ENCODE data around the gene GDPD4. TPM values are rescaled to one million over a fixed set of nuclear protein-coding genes. Genes with fewer than 3 reads are reported as not detected.

GDPD4 gene
- total and polyA plus RNA-seq, 4 experiments from 2014 or later: not detected

DNA sequence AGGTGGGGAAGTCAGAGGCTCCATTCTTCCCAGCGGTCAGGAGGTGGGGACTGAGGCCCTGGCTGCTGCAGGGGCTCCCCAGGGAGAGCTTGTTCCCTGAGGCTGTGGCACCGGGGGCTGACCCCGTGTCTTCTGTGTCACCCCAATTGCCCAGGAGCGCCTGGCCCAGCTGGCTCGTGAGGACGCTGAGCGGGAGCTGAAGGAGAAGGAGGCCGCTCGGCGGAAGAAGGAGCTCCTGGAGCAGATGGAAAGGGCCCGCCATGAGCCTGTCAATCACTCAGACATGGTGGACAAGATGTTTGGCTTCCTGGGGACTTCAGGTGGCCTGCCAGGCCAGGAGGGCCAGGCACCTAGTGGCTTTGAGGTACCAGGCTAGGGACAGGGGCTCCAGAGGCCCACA is 120.3 kb downstream of the GDPD4 start:
- H3K9me3 Mint-ChIP-seq: peaks cover 0 to 2% (median 0%) of the 10 kb centered on the region in 8 donors
- H3K27me3 ChIP-seq (ENCODE audit: insufficient read depth, low read length): no peaks in the 10 kb centered on the region
- CTCF ChIA-PET (ENCODE audit: partially characterized antibody): no interaction called here
- no peaks in the 10 kb centered on the region for H3K9me3 ChIP-seq (ENCODE audit: control insufficient read depth in 1 of 2, low read length in 2 of 2)
- no peak overlapping the region for H3K27ac ChIP-seq (ENCODE audit: low read depth, low read length)
- no peak overlapping the region for H3K27ac Mint-ChIP-seq
- H3K36me3 ChIP-seq (ENCODE audit: insufficient read depth, low read length): no peaks in the 10 kb centered on the region
- POLR2A ChIA-PET (ENCODE audit: partially characterized antibody): no interaction called here
- H3K36me3 Mint-ChIP-seq: no peaks in the 10 kb centered on the region
- no peak for DNase-seq
- no peaks in the 10 kb centered on the region for H3K4me1 Mint-ChIP-seq
- H3K27me3 Mint-ChIP-seq: no peaks in the 10 kb centered on the region
- intact Hi-C loops (cut with micrococcal nuclease): no loop called here
- no peak overlapping the region for H3K4me3 Mint-ChIP-seq
- H3K4me3 ChIP-seq (ENCODE audit: low read length in 2 of 2): no peak overlapping the region
- H3K4me1 ChIP-seq (ENCODE audit: insufficient read depth, low read length): no peaks in the 10 kb centered on the region

DNA sequence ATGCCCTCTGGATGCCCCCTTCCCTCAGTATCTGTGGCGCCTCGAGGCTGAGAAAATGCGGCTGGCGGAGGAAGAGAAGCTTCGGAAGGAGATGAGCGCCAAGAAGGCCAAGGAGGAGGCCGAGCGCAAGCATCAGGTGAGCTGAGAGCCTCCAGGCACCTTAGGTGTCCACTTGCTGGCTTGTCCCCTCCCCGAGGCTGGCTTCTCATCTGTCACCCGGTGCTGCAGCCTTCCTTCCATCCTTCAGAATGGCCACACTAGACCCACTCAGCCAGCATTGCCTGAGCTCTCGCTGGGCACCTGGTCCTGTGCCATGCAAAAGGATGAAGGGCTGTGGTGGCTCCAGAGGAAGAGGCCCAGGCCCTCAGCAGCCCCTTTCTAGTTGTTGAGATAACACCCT is 121.1 kb downstream of the GDPD4 start:
- no peaks in the 10 kb centered on the region for H3K9me3 ChIP-seq (ENCODE audit: control insufficient read depth in 1 of 2, low read length in 2 of 2)
- H3K4me3 ChIP-seq (ENCODE audit: low read length in 2 of 2): no peak overlapping the region
- no peaks in the 10 kb centered on the region for H3K27me3 ChIP-seq (ENCODE audit: insufficient read depth, low read length)
- no peak overlapping the region for H3K27ac ChIP-seq (ENCODE audit: low read depth, low read length)
- Mint-ChIP-seq H3K36me3 (no peaks in the 10 kb centered on the region), H3K27me3 (no peaks in the 10 kb centered on the region), H3K27ac (no peak overlapping the region), H3K4me1 (no peaks in the 10 kb centered on the region), H3K4me3 (no peak overlapping the region), H3K9me3 (peaks cover 0 to 2% (median 0%) of the 10 kb centered on the region in 8 donors)
- H3K36me3 ChIP-seq (ENCODE audit: insufficient read depth, low read length): no peaks in the 10 kb centered on the region
- POLR2A ChIA-PET (ENCODE audit: partially characterized antibody): no interaction called here
- intact Hi-C loops (cut with micrococcal nuclease): no loop called here
- H3K4me1 ChIP-seq (ENCODE audit: insufficient read depth, low read length): no peaks in the 10 kb centered on the region
- CTCF ChIA-PET (ENCODE audit: partially characterized antibody): no interaction called here
- no peak for DNase-seq

DNA sequence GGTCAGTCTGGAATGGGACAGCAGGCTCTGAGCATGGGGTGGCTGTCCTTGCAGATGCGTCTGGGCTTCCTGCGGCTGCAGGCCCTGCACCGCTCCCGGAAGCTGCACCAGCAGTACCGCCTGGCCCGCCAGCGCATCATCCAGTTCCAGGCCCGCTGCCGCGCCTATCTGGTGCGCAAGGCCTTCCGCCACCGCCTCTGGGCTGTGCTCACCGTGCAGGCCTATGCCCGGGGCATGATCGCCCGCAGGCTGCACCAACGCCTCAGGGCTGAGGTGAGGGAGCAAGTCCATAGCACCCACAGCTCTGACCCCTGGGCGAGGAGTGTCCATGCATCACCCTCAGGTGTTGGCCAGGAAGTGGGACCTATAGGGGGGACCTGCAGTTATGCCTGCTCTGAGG is 121.8 kb downstream of the GDPD4 start:
- Mint-ChIP-seq H3K27ac (no peak overlapping the region), H3K9me3 (peaks cover 0 to 2% (median 0%) of the 10 kb centered on the region in 8 donors), H3K4me3 (no peak overlapping the region), H3K4me1 (no peaks in the 10 kb centered on the region), H3K27me3 (no peaks in the 10 kb centered on the region), H3K36me3 (no peaks in the 10 kb centered on the region)
- ChIA-PET CTCF (ENCODE audit: partially characterized antibody) (interaction anchor here (1.4 kb wide), 1 partner anchor 8 kb away, joined by 6 read pairs; no protein-coding TSS in a partner anchor), POLR2A (ENCODE audit: partially characterized antibody) (no interaction called here)
- Histone ChIP-seq H3K27me3 (ENCODE audit: insufficient read depth, low read length) (no peaks in the 10 kb centered on the region), H3K27ac (ENCODE audit: low read depth, low read length) (no peak overlapping the region), H3K4me3 (ENCODE audit: low read length in 2 of 2) (no peak overlapping the region), H3K9me3 (ENCODE audit: control insufficient read depth in 1 of 2, low read length in 2 of 2) (no peaks in the 10 kb centered on the region), H3K4me1 (ENCODE audit: insufficient read depth, low read length) (no peaks in the 10 kb centered on the region), H3K36me3 (ENCODE audit: insufficient read depth, low read length) (no peaks in the 10 kb centered on the region)
- no peak for DNase-seq
- intact Hi-C loops (cut with micrococcal nuclease): no loop called here

DNA sequence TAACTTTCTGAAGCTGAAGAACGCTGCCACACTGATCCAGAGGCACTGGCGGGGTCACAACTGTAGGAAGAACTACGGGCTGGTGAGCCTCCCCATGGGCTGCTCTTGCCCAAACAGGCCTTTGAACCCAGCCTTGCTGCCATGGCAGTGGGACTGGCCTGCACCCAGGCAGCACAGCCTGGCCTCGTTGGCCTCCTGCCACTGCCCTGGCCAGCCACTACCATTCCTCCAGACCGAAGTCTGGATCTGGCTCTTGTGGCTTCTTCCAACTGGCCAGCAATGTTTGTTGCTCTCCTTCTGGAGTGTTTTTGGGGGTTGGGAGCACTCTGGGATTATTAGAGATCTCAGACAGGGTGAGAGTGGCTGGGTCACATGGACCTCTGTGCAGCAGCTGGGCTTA is 122.4 kb downstream of the GDPD4 start:
- no peaks in the 10 kb centered on the region for H3K4me1 ChIP-seq (ENCODE audit: insufficient read depth, low read length)
- no peak for DNase-seq
- Mint-ChIP-seq H3K9me3 (peaks cover 0 to 2% (median 0%) of the 10 kb centered on the region in 8 donors), H3K4me3 (no peak overlapping the region), H3K27ac (no peak overlapping the region), H3K4me1 (no peaks in the 10 kb centered on the region), H3K36me3 (no peaks in the 10 kb centered on the region), H3K27me3 (no peaks in the 10 kb centered on the region)
- H3K27me3 ChIP-seq (ENCODE audit: insufficient read depth, low read length): no peaks in the 10 kb centered on the region
- H3K9me3 ChIP-seq (ENCODE audit: control insufficient read depth in 1 of 2, low read length in 2 of 2): no peaks in the 10 kb centered on the region
- intact Hi-C loops (cut with micrococcal nuclease): no loop called here
- no peak overlapping the region for H3K4me3 ChIP-seq (ENCODE audit: low read length in 2 of 2)
- H3K36me3 ChIP-seq (ENCODE audit: insufficient read depth, low read length): no peaks in the 10 kb centered on the region
- H3K27ac ChIP-seq (ENCODE audit: low read depth, low read length): no peak overlapping the region
- ChIA-PET CTCF (ENCODE audit: partially characterized antibody) (interaction anchor here (1.4 kb wide), 1 partner anchor 9 kb away, joined by 6 read pairs; no protein-coding TSS in a partner anchor), POLR2A (ENCODE audit: partially characterized antibody) (no interaction called here)

DNA sequence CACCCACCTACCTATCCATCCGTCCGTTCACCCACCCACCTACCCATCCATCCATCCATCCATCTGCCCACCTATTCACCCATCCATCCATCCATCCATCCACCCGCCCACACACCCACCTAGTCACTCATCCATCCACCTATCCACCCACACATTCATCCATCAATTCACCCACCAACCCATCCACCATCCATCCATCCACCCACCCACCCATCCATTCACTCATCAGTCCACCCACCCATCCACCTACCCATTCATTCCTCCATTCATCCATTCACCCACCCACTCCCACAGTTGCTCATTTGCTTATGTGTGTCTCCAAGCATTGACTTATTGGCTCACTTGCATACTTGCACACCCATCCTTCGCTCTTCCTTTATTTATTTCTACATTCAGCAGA is 123.3 kb downstream of the GDPD4 start:
- DNase-seq: no peak
- no peaks in the 10 kb centered on the region for H3K36me3 ChIP-seq (ENCODE audit: insufficient read depth, low read length)
- Mint-ChIP-seq H3K4me1 (no peaks in the 10 kb centered on the region), H3K4me3 (no peak overlapping the region), H3K36me3 (no peaks in the 10 kb centered on the region), H3K27me3 (no peaks in the 10 kb centered on the region), H3K27ac (no peak overlapping the region), H3K9me3 (peaks cover 0 to 2% (median 0%) of the 10 kb centered on the region in 8 donors)
- no peaks in the 10 kb centered on the region for H3K9me3 ChIP-seq (ENCODE audit: control insufficient read depth in 1 of 2, low read length in 2 of 2)
- H3K4me1 ChIP-seq (ENCODE audit: insufficient read depth, low read length): no peaks in the 10 kb centered on the region
- no peak overlapping the region for H3K27ac ChIP-seq (ENCODE audit: low read depth, low read length)
- H3K4me3 ChIP-seq (ENCODE audit: low read length in 2 of 2): no peak overlapping the region
- CTCF ChIA-PET (ENCODE audit: partially characterized antibody): interaction anchor here (1.4 kb wide), 1 partner anchor 10 kb away, joined by 6 read pairs; no protein-coding TSS in a partner anchor
- POLR2A ChIA-PET (ENCODE audit: partially characterized antibody): no interaction called here
- intact Hi-C loops (cut with micrococcal nuclease): no loop called here
- H3K27me3 ChIP-seq (ENCODE audit: insufficient read depth, low read length): no peaks in the 10 kb centered on the region

DNA sequence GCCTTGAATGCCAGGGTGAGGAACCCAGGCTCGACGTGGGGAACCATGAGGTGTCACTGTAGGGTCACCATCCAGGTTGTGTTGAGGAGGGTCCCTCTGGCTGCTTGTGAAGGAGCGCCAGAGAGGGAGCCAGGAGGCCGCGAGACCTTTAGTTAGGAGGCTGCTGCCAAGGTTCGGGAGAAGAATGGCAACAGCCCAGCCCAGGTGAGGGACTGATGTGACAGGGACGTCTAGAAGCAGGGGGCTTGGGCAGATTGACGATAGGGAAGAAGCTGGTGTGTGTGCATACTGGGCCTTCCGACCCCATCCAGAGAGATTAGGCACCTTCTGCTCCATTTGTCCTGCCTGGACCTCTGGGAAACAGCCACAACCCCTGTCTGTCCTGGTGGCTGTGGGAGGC is 124.5 kb downstream of the GDPD4 start:
- Histone ChIP-seq H3K36me3 (ENCODE audit: insufficient read depth, low read length) (no peaks in the 10 kb centered on the region), H3K27ac (ENCODE audit: low read depth, low read length) (no peak overlapping the region), H3K4me1 (ENCODE audit: insufficient read depth, low read length) (no peaks in the 10 kb centered on the region), H3K4me3 (ENCODE audit: low read length in 2 of 2) (no peak overlapping the region), H3K9me3 (ENCODE audit: control insufficient read depth in 1 of 2, low read length in 2 of 2) (no peaks in the 10 kb centered on the region), H3K27me3 (ENCODE audit: insufficient read depth, low read length) (no peaks in the 10 kb centered on the region)
- no peak overlapping the region for H3K27ac Mint-ChIP-seq
- no peaks in the 10 kb centered on the region for H3K27me3 Mint-ChIP-seq
- no peak for DNase-seq
- POLR2A ChIA-PET (ENCODE audit: partially characterized antibody): no interaction called here
- H3K9me3 Mint-ChIP-seq: peaks cover 0 to 2% (median 0%) of the 10 kb centered on the region in 8 donors
- H3K4me3 Mint-ChIP-seq: no peak overlapping the region
- H3K4me1 Mint-ChIP-seq: no peaks in the 10 kb centered on the region
- CTCF ChIA-PET (ENCODE audit: partially characterized antibody): interaction anchor here (1.2 kb wide), 1 partner anchor 10 kb away, joined by 4 read pairs; no protein-coding TSS in a partner anchor
- H3K36me3 Mint-ChIP-seq: no peaks in the 10 kb centered on the region
- intact Hi-C loops (cut with micrococcal nuclease): no loop called here

DNA sequence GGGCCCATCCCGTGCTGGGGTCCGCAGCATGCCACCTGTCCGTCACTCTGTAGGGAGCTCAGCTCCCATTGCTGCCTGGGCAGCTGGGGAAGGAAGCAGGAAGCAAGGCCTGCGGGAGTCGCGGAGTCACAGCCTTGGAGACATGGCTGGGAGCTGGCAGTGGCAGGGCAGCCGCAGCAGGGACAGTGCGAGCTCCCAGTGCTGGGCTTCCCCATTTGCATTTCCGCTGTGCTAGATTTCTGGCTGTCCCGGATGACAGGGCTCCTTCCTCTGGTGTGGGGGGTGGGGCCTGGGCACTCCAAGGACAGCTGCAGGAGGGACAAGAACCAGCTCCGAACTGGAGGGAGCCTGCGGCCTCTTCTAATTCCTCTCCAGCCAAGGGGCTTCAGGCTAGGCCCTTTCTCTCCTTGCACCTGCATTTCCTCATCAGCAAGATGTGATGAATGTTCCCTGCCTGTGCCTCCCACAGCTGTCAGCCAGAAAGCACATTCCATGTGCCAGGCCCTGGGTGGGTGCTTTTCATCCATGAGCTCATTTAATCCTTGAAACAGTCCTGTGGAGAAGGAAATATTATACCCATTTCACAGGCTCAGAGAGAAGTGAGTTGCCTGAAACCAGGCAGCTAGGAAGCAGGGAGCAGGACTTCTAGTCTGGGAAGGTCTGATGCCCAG is 125.5 kb downstream of the GDPD4 start:
- Histone ChIP-seq H3K4me3 (ENCODE audit: low read length in 2 of 2) (no peak overlapping the region), H3K4me1 (ENCODE audit: insufficient read depth, low read length) (no peaks in the 10 kb centered on the region), H3K9me3 (ENCODE audit: control insufficient read depth in 1 of 2, low read length in 2 of 2) (no peaks in the 10 kb centered on the region), H3K27me3 (ENCODE audit: insufficient read depth, low read length) (no peaks in the 10 kb centered on the region), H3K36me3 (ENCODE audit: insufficient read depth, low read length) (no peaks in the 10 kb centered on the region), H3K27ac (ENCODE audit: low read depth, low read length) (no peak overlapping the region)
- intact Hi-C loops (cut with micrococcal nuclease): no loop called here
- no peaks in the 10 kb centered on the region for H3K27me3 Mint-ChIP-seq
- peaks cover 0 to 2% (median 0%) of the 10 kb centered on the region in 8 donors for H3K9me3 Mint-ChIP-seq
- ChIA-PET POLR2A (ENCODE audit: partially characterized antibody) (no interaction called here), CTCF (ENCODE audit: partially characterized antibody) (interaction anchor here (1.2 kb wide), 1 partner anchor 11 kb away, joined by 4 read pairs; no protein-coding TSS in a partner anchor)
- H3K4me3 Mint-ChIP-seq: no peak overlapping the region
- no peaks in the 10 kb centered on the region for H3K4me1 Mint-ChIP-seq
- H3K27ac Mint-ChIP-seq: peak overlapping the region in 2 of 7 donors; percentile 8 to 35
- DNase-seq: no peak
- no peaks in the 10 kb centered on the region for H3K36me3 Mint-ChIP-seq
